IMR-90 (cell line): Measurements from ENCODE around the gene WAC. TPM values are rescaled to one million over a fixed set of nuclear protein-coding genes. Genes with fewer than 3 reads are reported as not detected.

Experiments used
- ATAC-seq: fragments of 200-7000 bp; cut with Tn5 transposase; 2 replicates; pipeline ENCODE4 v1.9.1; 2020; ENCODE audit warnings: low read depth, mild to moderate bottlenecking, moderate library complexity
- BruUV-seq: library from RNA; stranded (reverse); fragments of 400-500 nt; replicated peaks from 2 replicates; lab custom pipeline; 2021; lab: Mats Ljungman, UMichigan
- CTCF ChIA-PET: fragments of 300-600 bp; formaldehyde crosslinking; extraction: SDS; loops from one replicate; lab custom pipeline; 2021; ENCODE audit warnings: antibody characterized with exemption; lab: Yijun Ruan, JAX
- POLR2A ChIA-PET: fragments of 300-600 bp; sonication (Branson Sonifier 250); formaldehyde crosslinking; loops from one replicate; lab custom pipeline; 2022; ENCODE audit warnings: antibody characterized with exemption; ENCODE audit not compliant: unreplicated experiment; lab: Charles Lee
- DNase-seq: peaks from one replicate; pipeline ENCODE4 v3.0.0; 2013
- H2AFZ ChIP-seq: replicated peaks from 2 replicates; pipeline ENCODE3; 2013; ENCODE audit warnings: low read length, mild to moderate bottlenecking; ENCODE audit not compliant: poor library complexity
- H2AK5ac ChIP-seq: 2 replicates; pipeline ENCODE4 v1.6.1; 2013; ENCODE audit warnings: low read depth, low read length, inconsistent platforms
- H2AK9ac ChIP-seq: replicated peaks from 2 replicates; pipeline ENCODE3; 2013; ENCODE audit warnings: mild to moderate bottlenecking, low read depth, low read length, moderate library complexity; ENCODE audit not compliant: poor library complexity
- H2BK120ac ChIP-seq: 2 replicates; pipeline ENCODE4 v1.6.1; 2013; ENCODE audit warnings: low read depth, low read length, inconsistent platforms
- H2BK15ac ChIP-seq: 3 replicates; pipeline ENCODE4 v1.6.1; 2013; ENCODE audit warnings: low read depth, low read length, inconsistent platforms
- H2BK20ac ChIP-seq: 2 replicates; pipeline ENCODE4 v1.6.1; 2013; ENCODE audit warnings: low read depth, mild to moderate bottlenecking, inconsistent platforms, low read length, moderate library complexity
- H2BK5ac ChIP-seq: 2 replicates; pipeline ENCODE4 v1.6.1; 2013; ENCODE audit warnings: mild to moderate bottlenecking, low read depth, low read length, inconsistent platforms; ENCODE audit not compliant: poor library complexity, severe bottlenecking
- H3K14ac ChIP-seq: replicated peaks from 2 replicates; pipeline ENCODE4 v1.6.1; 2013; ENCODE audit warnings: low read depth, low read length, inconsistent platforms
- H3K18ac ChIP-seq: 2 replicates; pipeline ENCODE4 v1.6.1; 2013; ENCODE audit warnings: low read depth, low read length, control low read depth
- H3K23ac ChIP-seq: 2 replicates; pipeline ENCODE4 v1.6.1; 2013; ENCODE audit warnings: low read depth, low read length, inconsistent platforms
- H3K27ac ChIP-seq: 2 replicates; pipeline ENCODE4 v1.5.1; 2013; ENCODE audit warnings: mild to moderate bottlenecking, control low read depth, low read length; ENCODE audit not compliant: insufficient read depth
- H3K27me3 ChIP-seq: 2 replicates; pipeline ENCODE4 v1.6.1; 2013; ENCODE audit warnings: low read length; ENCODE audit not compliant: control insufficient read depth, insufficient read depth
- H3K36me3 ChIP-seq: 2 replicates; pipeline ENCODE4 v1.6.1; 2013; ENCODE audit warnings: low read length, mixed read lengths; ENCODE audit not compliant: control insufficient read depth, insufficient read depth
- H3K4ac ChIP-seq: 2 replicates; pipeline ENCODE4 v1.6.1; 2013; ENCODE audit warnings: low read depth, low read length, inconsistent platforms
- H3K4me1 ChIP-seq: 2 replicates; pipeline ENCODE4 v1.6.1; 2013; ENCODE audit warnings: low read length, mixed read lengths; ENCODE audit not compliant: control insufficient read depth, insufficient read depth
- H3K4me2 ChIP-seq: 2 replicates; pipeline ENCODE4 v1.6.1; 2013; ENCODE audit warnings: low read depth, mild to moderate bottlenecking, control low read depth, low read length, moderate library complexity
- H3K4me3 ChIP-seq: 2 replicates; pipeline ENCODE4 v1.5.1; 2013; ENCODE audit warnings: low read depth, mild to moderate bottlenecking, control low read depth, low read length, moderate library complexity; ENCODE audit not compliant: insufficient read depth
- H3K56ac ChIP-seq: 2 replicates; pipeline ENCODE4 v1.6.1; 2013; ENCODE audit warnings: low read length, inconsistent platforms; ENCODE audit not compliant: insufficient read depth; ENCODE audit errors: extremely low read depth
- H3K79me1 ChIP-seq, 2 experiments: 2 replicates each; pipeline ENCODE4 v1.6.1; 2013; ENCODE audit warnings: low read length in 2 of 2, inconsistent platforms in 1 of 2, low read depth in 1 of 2
- H3K9ac ChIP-seq: 2 replicates; pipeline ENCODE4 v1.6.1; 2013; ENCODE audit warnings: low read depth, low read length, control low read depth
- H3K9me1 ChIP-seq: 2 replicates; pipeline ENCODE4 v1.6.1; 2013; ENCODE audit warnings: low read length, inconsistent platforms; ENCODE audit not compliant: insufficient read depth
- H3K9me3 ChIP-seq: 2 replicates; pipeline ENCODE4 v1.6.1; 2013; ENCODE audit warnings: low read length; ENCODE audit not compliant: control insufficient read depth, insufficient read depth
- H4K20me1 ChIP-seq: 2 replicates; pipeline ENCODE4 v1.6.1; 2013; ENCODE audit warnings: low read length, inconsistent platforms; ENCODE audit not compliant: insufficient read depth
- H4K5ac ChIP-seq: 2 replicates; pipeline ENCODE4 v1.6.1; 2013; ENCODE audit warnings: mild to moderate bottlenecking, low read depth, low read length, control low read depth
- H4K8ac ChIP-seq, 2 experiments: 2 replicates each; pipeline ENCODE4 v1.6.1; 2013; ENCODE audit warnings: low read depth in 2 of 2, low read length in 2 of 2, control low read depth in 1 of 2, inconsistent platforms in 1 of 2
- H4K91ac ChIP-seq: 2 replicates; pipeline ENCODE4 v1.6.1; 2013; ENCODE audit warnings: low read depth, low read length, inconsistent platforms; ENCODE audit not compliant: insufficient read depth
- BHLHE40 ChIP-seq: fragments of 150-350 bp; IDR thresholded peaks from 2 replicates; pipeline ENCODE4 v1.6.1; 2016; ENCODE audit warnings: mild to moderate bottlenecking, low read depth, low read length
- CEBPB ChIP-seq: IDR thresholded peaks from 2 replicates; pipeline ENCODE4 v1.6.1; 2012; ENCODE audit warnings: low read depth, low read length, improper control_type of control experiment
- MAZ ChIP-seq: IDR thresholded peaks from 2 replicates; pipeline ENCODE4 v1.6.1; 2012; ENCODE audit warnings: low read depth, mild to moderate bottlenecking, low read length, improper control_type of control experiment, moderate library complexity, borderline replicate concordance
- NFE2L2 ChIP-seq: fragments of 150-350 bp; IDR thresholded peaks from 2 replicates; pipeline ENCODE4 v1.6.1; 2016; ENCODE audit warnings: low read depth, mild to moderate bottlenecking, low read length
- POLR2A ChIP-seq: IDR thresholded peaks from 2 replicates; pipeline ENCODE4 v1.6.1; 2012; ENCODE audit warnings: mild to moderate bottlenecking, low read depth, low read length
- RAD21 ChIP-seq: IDR thresholded peaks from 2 replicates; pipeline ENCODE4 v1.6.1; 2012; ENCODE audit warnings: low read length, improper control_type of control experiment
- RCOR1 ChIP-seq: IDR thresholded peaks from 2 replicates; pipeline ENCODE4 v1.6.1; 2012; ENCODE audit warnings: mild to moderate bottlenecking, low read length, improper control_type of control experiment; ENCODE audit not compliant: insufficient replicate concordance
- RFX5 ChIP-seq: IDR thresholded peaks from 2 replicates; pipeline ENCODE4 v1.8.0; 2012; ENCODE audit warnings: low read depth, mild to moderate bottlenecking, low read length, moderate library complexity
- SMC3 ChIP-seq: fragments of 150-350 bp; IDR thresholded peaks from 2 replicates; pipeline ENCODE4 v1.6.1; 2016; ENCODE audit warnings: low read depth, mild to moderate bottlenecking, antibody characterized with exemption, low read length, moderate library complexity
- WGBS, 2 experiments: methylation state at CpG; one replicate each; pipeline versions ENCODE4 v1.1.5 to v1.1.7; 2013; ENCODE audit warnings: missing lambda C conversion rate in 2 of 2; ENCODE audit not compliant: insufficient read length in 1 of 2; ENCODE audit errors: extremely low coverage in 2 of 2; 5-methylcytosine and 5-hydroxymethylcytosine counted together
- dilution Hi-C: fragments of 300-500 bp; cut with HindIII; formaldehyde crosslinking; loops from one replicate; pipeline ENCODE4 v1.14.3; 2018; ENCODE audit warnings: low sequenced_read_pairs; ENCODE audit not compliant: unreplicated experiment
- in situ Hi-C: fragments of 300-500 bp; cut with MboI; formaldehyde crosslinking; loops from 3 replicates; pipeline ENCODE4 v1.14.3; 2019; ENCODE audit warnings: low sequenced_read_pairs, inconsistent platforms, mixed read lengths
- intact Hi-C: fragments of 100-400 bp; cut with micrococcal nuclease; formaldehyde crosslinking; loops from 2 replicates; pipeline ENCODE4 v1.10.0; 2022
- polyA plus RNA-seq, 3 experiments: library from polyadenylated mRNA; depleted of rRNA; stranded (reverse); fragments of >200 nt; gene quantifications; 2 replicates each; pipeline ENCODE4 v1.2.3, GENCODE V29; 2012; ENCODE audit warnings: low replicate concordance in 1 of 3
- total RNA-seq: library from RNA; depleted of rRNA; stranded (reverse); fragments of >200 nt; gene quantifications from 2 replicates; pipeline ENCODE4 v1.2.3, GENCODE V29; 2012
- TF ChIP-seq, protein P1 (sequence below): fragments of 150-350 bp; IDR thresholded peaks from 2 replicates; pipeline ENCODE4 v1.6.1; 2017; ENCODE audit warnings: mild to moderate bottlenecking, antibody characterized with exemption, low read length, low read depth

The WAC gene
- total and polyA plus RNA-seq, 2 of the 4 experiments (the other 2 are of a cell fraction) = 39.6 to 52.2 TPM

DNA sequence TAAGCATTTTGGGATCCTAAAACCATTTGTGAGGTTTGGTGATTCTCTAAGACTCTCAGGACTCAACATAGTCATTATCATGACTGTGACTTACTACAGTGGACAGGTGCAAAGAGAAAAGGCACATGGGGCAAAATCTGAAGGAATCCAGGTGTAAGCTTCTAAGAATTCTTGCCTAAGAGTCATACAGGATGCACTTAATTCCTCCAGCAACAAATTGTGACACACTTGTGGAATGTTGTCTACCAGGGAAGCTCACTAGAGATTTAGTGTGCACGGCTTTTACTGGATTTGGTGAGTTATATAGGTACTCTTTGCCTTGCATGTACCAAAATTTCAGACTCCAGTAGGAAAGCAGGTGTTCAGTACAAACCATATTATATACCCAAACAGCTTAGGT is 47.9 kb downstream of the WAC start:
- TF ChIP-seq RCOR1 (no peak), CEBPB (no peak), SMC3 (no peak), NFE2L2 (no peak), BHLHE40 (no peak), RAD21 (no peak), POLR2A (no peak), MAZ (no peak), RFX5 (no peak)
- TF ChIP-seq, protein P1, sequence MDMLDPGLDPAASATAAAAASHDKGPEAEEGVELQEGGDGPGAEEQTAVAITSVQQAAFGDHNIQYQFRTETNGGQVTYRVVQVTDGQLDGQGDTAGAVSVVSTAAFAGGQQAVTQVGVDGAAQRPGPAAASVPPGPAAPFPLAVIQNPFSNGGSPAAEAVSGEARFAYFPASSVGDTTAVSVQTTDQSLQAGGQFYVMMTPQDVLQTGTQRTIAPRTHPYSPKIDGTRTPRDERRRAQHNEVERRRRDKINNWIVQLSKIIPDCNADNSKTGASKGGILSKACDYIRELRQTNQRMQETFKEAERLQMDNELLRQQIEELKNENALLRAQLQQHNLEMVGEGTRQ = no peak
- no peak overlapping the region for H3K4me2 ChIP-seq
- H3K4me1 ChIP-seq = peaks cover 4% of the 10 kb centered on the region
- no peak overlapping the region for H3K4ac ChIP-seq
- H4K5ac ChIP-seq = no peak overlapping the region
- no peak overlapping the region for H3K27ac ChIP-seq
- intact Hi-C loops (no loop called here), dilution Hi-C loops (no loop called here), in situ Hi-C loops (no loop called here)
- H4K91ac ChIP-seq = no peak overlapping the region
- no peak overlapping the region for H3K56ac ChIP-seq
- H3K79me1 ChIP-seq = peaks cover 14 to 69% of the 10 kb centered on the region in 2 experiments; a peak in 3 of 4 replicates
- no peak overlapping the region for H3K18ac ChIP-seq
- no peak overlapping the region for H4K8ac ChIP-seq
- H3K36me3 ChIP-seq = peaks cover 15% of the 10 kb centered on the region
- H3K9me1 ChIP-seq = peaks cover 9% of the 10 kb centered on the region
- H3K23ac ChIP-seq = no peak overlapping the region
- H2AFZ ChIP-seq = no peak overlapping the region
- H3K27me3 ChIP-seq = no peaks in the 10 kb centered on the region
- DNase-seq = no peak
- ChIA-PET POLR2A (interaction anchor here (0.5 to 0.6 kb wide), 2 partner anchors 39 to 47 kb away, joined by 6 to 10 read pairs; no protein-coding TSS in a partner anchor), CTCF (no interaction called here)
- H2BK15ac ChIP-seq = no peak overlapping the region
- peaks cover 91% of the 10 kb centered on the region for H4K20me1 ChIP-seq
- H2BK20ac ChIP-seq = no peak overlapping the region
- H2AK5ac ChIP-seq = no peak overlapping the region
- no peak overlapping the region for H2BK5ac ChIP-seq
- no peak overlapping the region for H3K14ac ChIP-seq
- ATAC-seq = no peak
- no peak overlapping the region for H2AK9ac ChIP-seq
- no peak overlapping the region for H3K4me3 ChIP-seq
- BruUV-seq = no TSS peak
- no CpG with 5 or more reads among the region's 1 CpG for WGBS, 2 experiments
- no peak overlapping the region for H3K9ac ChIP-seq
- no peaks in the 10 kb centered on the region for H3K9me3 ChIP-seq
- H2BK120ac ChIP-seq = no peak overlapping the region
